Adrenal gland (tissue), 12 donors: ENCODE results near the gene THY1. TPM values are rescaled to one million over a fixed set of nuclear protein-coding genes. Genes with fewer than 3 reads are reported as not detected.

ENCODE experiments used
- DNase-seq, 7 donors: peaks; one replicate each; pipeline ENCODE4 v3.0.0-alpha.2; 2019 to 2020
- H3K27ac ChIP-seq, 5 donors: fragments of 200-600 bp; sonication (generic) in 4 of 5; 1 replicate in 3 of 5; 2 replicates in 2 of 5; pipeline versions ENCODE4 v1.5.1 to v1.8.0; 2016 to 2020; ENCODE audit warnings: mild to moderate bottlenecking in 1 of 5
- H3K27me3 ChIP-seq: fragments of 200-600 bp; 2 replicates; pipeline ENCODE4 v1.8.0; 2021
- H3K36me3 ChIP-seq, 2 donors: fragments of 200-600 bp; replicated peaks in 1 of 2; 1 replicate in 1 of 2; 2 replicates in 1 of 2; pipeline versions ENCODE4 v1.5.1 to v1.8.0; 2018 to 2022
- H3K4me1 ChIP-seq, 2 donors: fragments of 200-600 bp; replicated peaks in 1 of 2; 1 replicate in 1 of 2; 2 replicates in 1 of 2; pipeline versions ENCODE4 v1.5.1 to v1.8.0; 2018 to 2021
- H3K4me3 ChIP-seq, 4 donors: fragments of 200-600 bp; sonication (generic) in 3 of 4; one replicate each; pipeline ENCODE4 v1.5.1; 2016 to 2018
- H3K9me3 ChIP-seq, 3 donors: fragments of 200-600 bp; sonication (generic) in 1 of 3; replicated peaks in 1 of 3; 1 replicate in 2 of 3; 2 replicates in 1 of 3; pipeline versions ENCODE4 v1.5.1 to v1.8.0; 2016 to 2021
- CTCF ChIP-seq, 6 experiments: fragments of 450-650 bp in 4 of 6; fragments of 200-600 bp in 2 of 6; sonication (generic) in 1 of 6; IDR thresholded peaks; 1 replicate in 5 of 6; 2 replicates in 1 of 6; pipeline versions ENCODE4 v1.5.1 to v1.8.0; 2016 to 2021; ENCODE audit warnings: antibody characterized with exemption in 6 of 6, mild to moderate bottlenecking in 2 of 6, moderate library complexity in 1 of 6
- POLR2A ChIP-seq, 2 donors: fragments of 450-650 bp; IDR thresholded peaks; one replicate each; pipeline ENCODE4 v1.6.1; 2017; ENCODE audit warnings: antibody characterized with exemption in 2 of 2, mild to moderate bottlenecking in 2 of 2, moderate library complexity in 1 of 2
- WGBS, 4 donors: extraction: QIAGEN DNeasy Blood & Tissue Kit in 2 of 4; methylation state at CpG; one replicate each; pipeline versions ENCODE4 v1.1.5 to v1.1.7; 2013 to 2017; 5-methylcytosine and 5-hydroxymethylcytosine counted together
- intact Hi-C, 2 donors: fragments of 100-400 bp; cut with DNase I; formaldehyde crosslinking; loops; one replicate each; pipeline versions ENCODE4 v1.14.1 to v1.15.0; 2022 to 2023
- polyA plus RNA-seq, 3 donors: library from polyadenylated mRNA; stranded (reverse); fragments of 200-250 nt in 2 of 3; fragments of 350-450 nt in 1 of 3; fragmentation: Illumina TruSeq in 1 of 3; extraction: RNeasy Lipid Tissue Mini Kit (QIAGEN cat#74804) in 1 of 3; gene quantifications; one replicate each; pipeline ENCODE4 v1.2.3, GENCODE V29; 2013 to 2014
- total RNA-seq, 9 donors: library from RNA; depleted of rRNA in 4 of 9; stranded (reverse); fragments of >200 nt in 4 of 9; fragments of 120-200 nt in 1 of 9; fragmentation: NEBNext Ultra II Directional in 1 of 9; extraction: Animal tissue kit (Norgen Biotek cat#: 25700) in 1 of 9; gene quantifications; one replicate each; pipeline versions ENCODE4 v1.1.0 to v1.2.4, GENCODE V29; 2013 to 2023
- donor health status: healthy with polysubstance abuse.
- donor health status: Bipolar disorder and iron deficiency.
- donor health status: DM: yes; HTN: yes; CAD: no.
- donor health status: DM: no; HTN: no; CAD: no.
- donor health status: DM: no; HTN: no; CAD: no.
- donor health status: DM: yes; HTN: yes; CAD: no.

Gene THY1
- total and polyA plus RNA-seq, 12 donors, result 4.5 to 38.7 (median 18.2) TPM

GRCh38 chr11:119432484-119433357, 9.7 kb upstream of the THY1 start:
- Histone ChIP-seq H3K9me3 (no peaks in the 10 kb centered on the region), H3K36me3 (no peaks in the 10 kb centered on the region), H3K27ac (peak overlapping the region in 2 of 5 donors; percentile 10 to 61), H3K4me1 (peaks cover 10 to 12% of the 10 kb centered on the region in 2 donors), H3K4me3 (peak overlapping the region in 1 of 4 donors; percentile 25), H3K27me3 (no peaks in the 10 kb centered on the region)
- no peak for TF ChIP-seq CTCF (IDR thresholded peaks at IDR 0.05)
- no peak for TF ChIP-seq POLR2A (IDR thresholded peaks at IDR 0.05)
- WGBS, 4 donors, result 26 to 35% (median 29%) methylated on average over 20 to 21 of the region's 21 CpGs
- DNase-seq, result peak in 5 of 7 donors; percentile 32 to 42 (median 35)
- intact Hi-C loops, result no loop called here

GRCh38 chr11:119431523-119431922, 8.6 kb upstream of the THY1 start:
- no peak for TF ChIP-seq POLR2A (IDR thresholded peaks at IDR 0.05)
- no peak for TF ChIP-seq CTCF (IDR thresholded peaks at IDR 0.05)
- DNase-seq, result no peak
- no peaks in the 10 kb centered on the region for H3K27me3 ChIP-seq
- H3K4me3 ChIP-seq, result no peak overlapping the region
- 87 to 90% (median 89%) methylated on average over 6 to 7 of the region's 7 CpGs for WGBS, 4 donors
- H3K27ac ChIP-seq, result no peak overlapping the region
- intact Hi-C loops, result no loop called here
- H3K4me1 ChIP-seq, result peaks cover 10 to 12% of the 10 kb centered on the region in 2 donors
- H3K36me3 ChIP-seq, result no peaks in the 10 kb centered on the region
- H3K9me3 ChIP-seq, result no peaks in the 10 kb centered on the region

- peak in 3 of 7 donors; percentile 47 to 60 (median 50) for DNase-seq
- 58 to 78% (median 65%) methylated on average over 5 of the region's 5 CpGs for WGBS, 4 donors
- intact Hi-C loops, result no loop called here
- no peaks in the 10 kb centered on the region for H3K36me3 ChIP-seq
- H3K27me3 ChIP-seq, result peaks cover 6% of the 10 kb centered on the region
- no peak for TF ChIP-seq CTCF (IDR thresholded peaks at IDR 0.05)
- no peak for TF ChIP-seq POLR2A (IDR thresholded peaks at IDR 0.05)
- no peak overlapping the region for H3K27ac ChIP-seq
- H3K4me1 ChIP-seq, result peaks cover 1 to 2% of the 10 kb centered on the region in 2 donors
- H3K4me3 ChIP-seq, result no peak overlapping the region
- H3K9me3 ChIP-seq, result no peaks in the 10 kb centered on the region
These were observed 4.3 kb upstream of the THY1 start for GRCh38 chr11:119427279-119427678.

- H3K27ac ChIP-seq, result no peak overlapping the region
- TF ChIP-seq CTCF (IDR thresholded peaks at IDR 0.05), result no peak
- no peak for TF ChIP-seq POLR2A (IDR thresholded peaks at IDR 0.05)
- intact Hi-C loops, result no loop called here
- H3K4me1 ChIP-seq, result no peaks in the 10 kb centered on the region
- H3K9me3 ChIP-seq, result no peaks in the 10 kb centered on the region
- 63 to 90% (median 67%) methylated on average over 3 to 4 of the region's 4 CpGs for WGBS, 4 donors
- H3K4me3 ChIP-seq, result no peak overlapping the region
- H3K27me3 ChIP-seq, result peaks cover 16% of the 10 kb centered on the region
- no peaks in the 10 kb centered on the region for H3K36me3 ChIP-seq
- no peak for DNase-seq
These were observed 3.2 kb upstream of the THY1 start for GRCh38 chr11:119426142-119426541.
